ENCODE results near the gene HEXD. TPM values are rescaled to one million over a fixed set of nuclear protein-coding genes. Genes with fewer than 3 reads are reported as not detected.

Gene HEXD
- total and polyA plus RNA-seq, 10 of the 15 experiments (the other 5 are each of a cell fraction or from before 2014, with no cell fraction given), result 1.6 to 24.2 (median 7.0) TPM

DNA sequence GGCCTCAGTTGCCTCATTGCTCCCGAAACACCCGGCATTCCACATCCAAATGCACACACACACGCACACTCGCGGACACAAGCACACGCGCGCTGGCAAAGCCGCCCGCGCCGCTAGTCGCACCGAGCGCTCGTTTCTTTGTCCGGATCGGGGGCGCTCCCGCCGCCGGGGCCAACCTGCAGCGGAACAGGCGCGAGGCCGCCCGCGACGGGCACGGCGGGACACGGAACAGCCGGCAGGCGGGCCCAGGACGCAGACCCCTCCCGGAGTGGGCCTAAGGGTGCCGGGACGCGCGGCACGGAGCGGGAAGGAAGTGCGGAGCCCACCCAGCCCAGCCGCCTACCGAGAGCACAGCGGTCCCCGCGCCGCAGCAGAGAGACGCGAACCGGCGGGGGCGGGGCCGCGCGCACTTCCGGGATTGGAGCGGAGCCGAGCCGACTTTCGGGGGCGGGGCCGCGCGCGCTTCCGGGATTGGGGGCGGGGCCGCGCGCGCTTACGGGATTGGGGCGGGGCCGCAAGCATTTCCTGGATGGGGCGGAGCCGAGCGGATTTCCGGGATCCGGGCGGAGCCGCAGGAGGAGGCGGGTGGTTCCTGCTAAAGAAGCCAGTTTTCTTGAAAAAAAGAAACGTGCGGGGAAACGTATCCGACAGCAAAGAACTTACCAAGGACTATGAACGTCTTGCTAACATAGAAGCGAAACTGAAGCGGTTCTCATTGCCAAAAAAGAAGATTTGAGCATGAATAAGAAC lies 32.4 kb downstream of the HEXD start, which contains the start of gene CYBC1 (continued):
- TF ChIP-seq, protein P1, sequence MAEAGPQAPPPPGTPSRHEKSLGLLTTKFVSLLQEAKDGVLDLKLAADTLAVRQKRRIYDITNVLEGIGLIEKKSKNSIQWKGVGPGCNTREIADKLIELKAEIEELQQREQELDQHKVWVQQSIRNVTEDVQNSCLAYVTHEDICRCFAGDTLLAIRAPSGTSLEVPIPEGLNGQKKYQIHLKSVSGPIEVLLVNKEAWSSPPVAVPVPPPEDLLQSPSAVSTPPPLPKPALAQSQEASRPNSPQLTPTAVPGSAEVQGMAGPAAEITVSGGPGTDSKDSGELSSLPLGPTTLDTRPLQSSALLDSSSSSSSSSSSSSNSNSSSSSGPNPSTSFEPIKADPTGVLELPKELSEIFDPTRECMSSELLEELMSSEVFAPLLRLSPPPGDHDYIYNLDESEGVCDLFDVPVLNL (IDR thresholded peaks at IDR 0.05; ENCODE audit: low read depth, low read length), result no peak
- TF ChIP-seq, protein P2, sequence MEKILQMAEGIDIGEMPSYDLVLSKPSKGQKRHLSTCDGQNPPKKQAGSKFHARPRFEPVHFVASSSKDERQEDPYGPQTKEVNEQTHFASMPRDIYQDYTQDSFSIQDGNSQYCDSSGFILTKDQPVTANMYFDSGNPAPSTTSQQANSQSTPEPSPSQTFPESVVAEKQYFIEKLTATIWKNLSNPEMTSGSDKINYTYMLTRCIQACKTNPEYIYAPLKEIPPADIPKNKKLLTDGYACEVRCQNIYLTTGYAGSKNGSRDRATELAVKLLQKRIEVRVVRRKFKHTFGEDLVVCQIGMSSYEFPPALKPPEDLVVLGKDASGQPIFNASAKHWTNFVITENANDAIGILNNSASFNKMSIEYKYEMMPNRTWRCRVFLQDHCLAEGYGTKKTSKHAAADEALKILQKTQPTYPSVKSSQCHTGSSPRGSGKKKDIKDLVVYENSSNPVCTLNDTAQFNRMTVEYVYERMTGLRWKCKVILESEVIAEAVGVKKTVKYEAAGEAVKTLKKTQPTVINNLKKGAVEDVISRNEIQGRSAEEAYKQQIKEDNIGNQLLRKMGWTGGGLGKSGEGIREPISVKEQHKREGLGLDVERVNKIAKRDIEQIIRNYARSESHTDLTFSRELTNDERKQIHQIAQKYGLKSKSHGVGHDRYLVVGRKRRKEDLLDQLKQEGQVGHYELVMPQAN (conservative IDR thresholded peaks at IDR 0.05), result peak; percentile 95
- TF ChIP-seq IKZF2 (IDR thresholded peaks at IDR 0.05) (no peak), NFYA (IDR thresholded peaks at IDR 0.05; ENCODE audit: borderline replicate concordance, low read depth, low read length) (no peak), BCL11A (IDR thresholded peaks at IDR 0.05; ENCODE audit: low read depth, low read length) (no peak), FOS (IDR thresholded peaks at IDR 0.05; ENCODE audit: borderline replicate concordance, extremely low read depth, insufficient read length) (no peak), POLR2AphosphoS2 (IDR thresholded peaks at IDR 0.05; ENCODE audit: low read depth, low read length) (peak; percentile 56; the same call in 1 of the 2 replicates), PML (IDR thresholded peaks at IDR 0.05; ENCODE audit: low read length) (peak; percentile 82), BMI1 (IDR thresholded peaks at IDR 0.05; ENCODE audit: borderline replicate concordance) (no peak), SP1 (IDR thresholded peaks at IDR 0.05; ENCODE audit: low read depth, low read length) (peak; percentile 40), WRNIP1 (IDR thresholded peaks at IDR 0.05; ENCODE audit: borderline replicate concordance, low read depth, low read length) (no peak)

All from GM12878 (cell line).